Uterus (tissue), 4 donors: ENCODE results near the gene DISP1. TPM values are rescaled to one million over a fixed set of nuclear protein-coding genes. Genes with fewer than 3 reads are reported as not detected.

Experiments
- DNase-seq, 2 donors: peaks; one replicate each; pipeline ENCODE4 v3.0.0-alpha.2; 2019 to 2020
- H3K27ac ChIP-seq, 2 donors: fragments of 200-600 bp; sonication (generic); 1 replicate in 1 of 2; 2 replicates in 1 of 2; pipeline ENCODE4 v1.5.1; 2016 to 2018
- H3K27me3 ChIP-seq, 2 donors: fragments of 200-600 bp; sonication (generic); one replicate each; pipeline ENCODE4 v1.5.1; 2018 to 2019; ENCODE audit warnings: control low read depth in 1 of 2
- H3K36me3 ChIP-seq, 2 donors: fragments of 200-600 bp; sonication (generic); one replicate each; pipeline ENCODE4 v1.5.1; 2019; ENCODE audit warnings: control low read depth in 1 of 2
- H3K4me1 ChIP-seq, 2 donors: fragments of 200-600 bp; sonication (generic); one replicate each; pipeline ENCODE4 v1.5.1; 2018 to 2019; ENCODE audit warnings: control low read depth in 1 of 2
- H3K4me3 ChIP-seq, 2 donors: fragments of 200-600 bp; sonication (generic); 1 replicate in 1 of 2; 2 replicates in 1 of 2; pipeline ENCODE4 v1.5.1; 2018 to 2019; ENCODE audit warnings: mild to moderate bottlenecking in 1 of 2
- H3K9me3 ChIP-seq, 2 donors: fragments of 200-600 bp; sonication (generic); one replicate each; pipeline ENCODE4 v1.5.1; 2019; ENCODE audit warnings: control low read depth in 1 of 2
- POLR2A ChIP-seq, 2 donors: fragments of 450-650 bp; IDR thresholded peaks; one replicate each; pipeline ENCODE4 v1.6.1; 2016; ENCODE audit warnings: antibody characterized with exemption in 2 of 2, mild to moderate bottlenecking in 1 of 2, moderate library complexity in 1 of 2
- intact Hi-C: fragments of 100-400 bp; cut with DNase I; formaldehyde crosslinking; loops from one replicate; pipeline ENCODE4 v1.15.1; 2023; ENCODE audit warnings: low total_unique reads
- total RNA-seq, 4 donors: library from RNA; depleted of rRNA in 3 of 4; stranded (reverse); fragments of >200 nt in 3 of 4; gene quantifications; one replicate each; pipeline versions ENCODE4 v1.1.0 to v1.2.4, GENCODE V29; 2014 to 2023
- TF ChIP-seq, protein P1 (sequence below), 4 experiments: fragments of 200-600 bp in 2 of 4; fragments of 450-650 bp in 2 of 4; sonication (generic) in 2 of 4; IDR thresholded peaks; one replicate each; pipeline ENCODE4 v1.5.1; 2016 to 2019; ENCODE audit warnings: antibody characterized with exemption in 4 of 4, mild to moderate bottlenecking in 2 of 4, moderate library complexity in 1 of 4
- donor health status: DM: yes; HTN: yes; CAD: no.

DISP1 gene
- total RNA-seq, 4 donors from 2014 or later: 10.0 to 19.5 (median 16.0) TPM

DNA sequence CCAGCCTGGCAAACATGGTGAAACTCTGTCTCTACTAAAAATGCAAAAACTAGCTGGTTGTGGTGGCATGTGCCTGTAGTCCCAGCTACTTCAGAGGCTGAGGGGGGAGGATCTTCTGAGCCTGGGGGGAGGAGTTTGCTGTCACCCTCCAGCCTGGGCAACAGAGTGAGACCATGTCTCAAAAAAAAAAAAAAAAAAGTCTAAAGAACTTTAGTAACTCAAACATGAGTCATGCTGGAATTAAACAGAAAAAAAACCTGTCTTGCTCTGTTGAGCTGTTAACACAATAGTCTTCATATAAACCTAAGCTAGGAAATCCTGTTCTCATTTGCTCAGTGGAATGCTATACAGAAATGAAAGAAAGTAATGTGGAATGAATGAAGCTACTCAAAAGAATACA is 16.7 kb upstream of the DISP1 start:
- no peak for TF ChIP-seq POLR2A (IDR thresholded peaks at IDR 0.05)
- TF ChIP-seq, protein P1, sequence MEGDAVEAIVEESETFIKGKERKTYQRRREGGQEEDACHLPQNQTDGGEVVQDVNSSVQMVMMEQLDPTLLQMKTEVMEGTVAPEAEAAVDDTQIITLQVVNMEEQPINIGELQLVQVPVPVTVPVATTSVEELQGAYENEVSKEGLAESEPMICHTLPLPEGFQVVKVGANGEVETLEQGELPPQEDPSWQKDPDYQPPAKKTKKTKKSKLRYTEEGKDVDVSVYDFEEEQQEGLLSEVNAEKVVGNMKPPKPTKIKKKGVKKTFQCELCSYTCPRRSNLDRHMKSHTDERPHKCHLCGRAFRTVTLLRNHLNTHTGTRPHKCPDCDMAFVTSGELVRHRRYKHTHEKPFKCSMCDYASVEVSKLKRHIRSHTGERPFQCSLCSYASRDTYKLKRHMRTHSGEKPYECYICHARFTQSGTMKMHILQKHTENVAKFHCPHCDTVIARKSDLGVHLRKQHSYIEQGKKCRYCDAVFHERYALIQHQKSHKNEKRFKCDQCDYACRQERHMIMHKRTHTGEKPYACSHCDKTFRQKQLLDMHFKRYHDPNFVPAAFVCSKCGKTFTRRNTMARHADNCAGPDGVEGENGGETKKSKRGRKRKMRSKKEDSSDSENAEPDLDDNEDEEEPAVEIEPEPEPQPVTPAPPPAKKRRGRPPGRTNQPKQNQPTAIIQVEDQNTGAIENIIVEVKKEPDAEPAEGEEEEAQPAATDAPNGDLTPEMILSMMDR (IDR thresholded peaks at IDR 0.05): no peak
- H3K9me3 ChIP-seq: no peaks in the 10 kb centered on the region
- H3K4me3 ChIP-seq: no peak overlapping the region
- DNase-seq: no peak
- H3K27ac ChIP-seq: no peak overlapping the region
- no peaks in the 10 kb centered on the region for H3K4me1 ChIP-seq
- no peaks in the 10 kb centered on the region for H3K36me3 ChIP-seq
- intact Hi-C loops: loop anchor here (10.0 kb wide), 2 partner anchors 287 to 327 kb away; no protein-coding TSS in a partner anchor
- no peaks in the 10 kb centered on the region for H3K27me3 ChIP-seq

DNA sequence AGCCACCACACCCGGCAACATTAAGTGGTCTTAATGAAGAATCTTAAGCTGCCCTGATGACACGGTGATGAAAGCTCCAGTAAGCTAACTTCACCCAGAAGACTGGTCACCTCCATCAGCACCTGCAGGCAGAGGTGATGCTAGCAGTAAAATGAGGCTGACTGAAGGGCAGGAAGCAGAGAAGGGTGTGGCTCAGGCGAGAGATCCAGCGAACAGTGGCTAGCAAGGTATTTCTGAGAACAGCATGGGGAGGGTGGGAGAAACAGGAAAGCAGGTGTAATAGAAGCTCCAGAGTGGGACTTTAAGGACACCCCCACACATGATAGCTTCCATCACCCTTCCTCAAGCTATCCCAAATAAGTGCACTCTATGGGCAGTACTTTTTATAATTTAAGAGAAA is 15.9 kb upstream of the DISP1 start:
- TF ChIP-seq, protein P1 (IDR thresholded peaks at IDR 0.05): no peak
- TF ChIP-seq POLR2A (IDR thresholded peaks at IDR 0.05): no peak
- no peaks in the 10 kb centered on the region for H3K27me3 ChIP-seq
- no peak overlapping the region for H3K4me3 ChIP-seq
- no peaks in the 10 kb centered on the region for H3K9me3 ChIP-seq
- intact Hi-C loops: loop anchor here (10.0 kb wide), 2 partner anchors 286 to 326 kb away; no protein-coding TSS in a partner anchor
- H3K36me3 ChIP-seq: no peaks in the 10 kb centered on the region
- no peak overlapping the region for H3K27ac ChIP-seq
- no peak for DNase-seq
- H3K4me1 ChIP-seq: no peaks in the 10 kb centered on the region

DNA sequence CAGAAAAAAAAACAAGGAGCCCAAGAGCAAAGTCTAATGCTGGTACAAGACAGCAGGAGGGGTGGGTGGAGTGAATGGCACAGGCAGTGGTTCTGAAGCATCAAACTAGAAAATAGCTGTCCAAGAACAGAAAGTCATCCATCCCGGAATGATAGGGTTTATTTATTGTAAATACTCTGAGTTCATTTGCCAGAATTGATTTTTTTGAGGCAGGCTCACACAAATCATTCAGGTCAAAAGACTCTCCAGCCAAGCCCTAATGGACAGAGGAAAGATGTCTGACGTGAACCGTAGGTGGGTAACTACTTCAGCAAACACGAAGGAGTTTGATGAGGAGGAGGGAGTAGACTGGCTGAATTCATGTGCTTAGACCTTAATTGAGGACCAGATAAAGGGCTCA is 13.8 kb upstream of the DISP1 start:
- no peak for TF ChIP-seq POLR2A (IDR thresholded peaks at IDR 0.05)
- TF ChIP-seq, protein P1 (IDR thresholded peaks at IDR 0.05): no peak
- DNase-seq: no peak
- Histone ChIP-seq H3K27me3 (no peaks in the 10 kb centered on the region), H3K4me3 (no peak overlapping the region), H3K36me3 (no peaks in the 10 kb centered on the region), H3K4me1 (no peaks in the 10 kb centered on the region), H3K9me3 (no peaks in the 10 kb centered on the region), H3K27ac (no peak overlapping the region)
- intact Hi-C loops: no loop called here

DNA sequence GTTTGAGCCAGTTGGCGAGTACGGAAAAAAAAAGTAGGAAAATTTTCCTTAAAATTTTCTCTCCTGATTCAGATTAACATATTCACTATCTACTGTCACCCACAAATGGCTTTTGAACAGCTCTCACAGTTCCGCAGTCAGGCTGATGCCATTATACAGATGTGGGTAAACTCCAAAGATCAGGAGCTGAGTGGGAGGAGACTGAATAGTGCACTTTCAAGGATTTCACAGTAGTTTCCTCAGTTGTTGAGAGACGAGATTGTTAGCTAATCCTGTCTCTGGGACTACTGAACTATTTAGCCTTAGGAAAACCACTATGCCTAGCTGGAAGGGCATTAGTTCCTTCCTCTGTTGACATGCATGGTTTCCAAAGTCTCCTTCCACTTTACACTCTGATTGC is 3.2 kb upstream of the DISP1 start:
- DNase-seq: no peak
- no peak overlapping the region for H3K27ac ChIP-seq
- intact Hi-C loops: no loop called here

GRCh38 chr1:222813866-222814535 is 838 bp upstream of the DISP1 start:
- no peaks in the 10 kb centered on the region for H3K9me3 ChIP-seq
- no peaks in the 10 kb centered on the region for H3K36me3 ChIP-seq
- H3K4me3 ChIP-seq: peak overlapping the region; percentile 67 to 76
- intact Hi-C loops: no loop called here
- no peaks in the 10 kb centered on the region for H3K27me3 ChIP-seq
- no peak for DNase-seq
- peak overlapping the region; percentile 92 to 96 for H3K27ac ChIP-seq
- peaks cover 0 to 4% of the 10 kb centered on the region in 2 donors for H3K4me1 ChIP-seq
- TF ChIP-seq, protein P1 (IDR thresholded peaks at IDR 0.05): no peak
- TF ChIP-seq POLR2A (IDR thresholded peaks at IDR 0.05): no peak

More for the DNA sequence above, 3.2 kb upstream of the DISP1 start:
- Histone ChIP-seq H3K9me3 (no peaks in the 10 kb centered on the region), H3K4me1 (no peaks in the 10 kb centered on the region), H3K4me3 (no peak overlapping the region), H3K36me3 (no peaks in the 10 kb centered on the region), H3K27me3 (no peaks in the 10 kb centered on the region)
- TF ChIP-seq POLR2A (IDR thresholded peaks at IDR 0.05): no peak
- TF ChIP-seq, protein P1 (IDR thresholded peaks at IDR 0.05): no peak
